Mesothelial cell of epicardium (in vitro differentiated cells): ENCODE measurements around the gene MEGF11. TPM values are rescaled to one million over a fixed set of nuclear protein-coding genes. Genes with fewer than 3 reads are reported as not detected.

ENCODE experiments used
- DNase-seq, 2 experiments: peaks; one replicate each; pipeline ENCODE4 v3.0.0; 2021; ENCODE audit warnings: low spot score in 2 of 2; ENCODE audit not compliant: unreplicated experiment in 2 of 2
- H3K27ac Mint-ChIP-seq: 2 replicates; pipeline ENCODE4 v1.8.0; 2021; ENCODE audit warnings: mixed read lengths
- H3K27me3 Mint-ChIP-seq: 2 replicates; pipeline ENCODE4 v1.8.0; 2021; ENCODE audit warnings: low read depth, mixed read lengths
- H3K36me3 Mint-ChIP-seq: 2 replicates; pipeline ENCODE4 v1.8.0; 2021; ENCODE audit warnings: mixed read lengths
- H3K4me1 Mint-ChIP-seq: 2 replicates; pipeline ENCODE4 v1.8.0; 2021; ENCODE audit warnings: mixed read lengths
- H3K4me3 Mint-ChIP-seq: 2 replicates; pipeline ENCODE4 v1.8.0; 2021; ENCODE audit warnings: mild to moderate bottlenecking, moderate library complexity, mixed read lengths
- H3K9me3 Mint-ChIP-seq: 2 replicates; pipeline ENCODE4 v1.8.0; 2021; ENCODE audit warnings: mixed read lengths
- total RNA-seq: library from RNA; stranded (reverse); gene quantifications from 3 replicates; pipeline ENCODE4 v1.2.1, GENCODE V29; 2021
- TF ChIP-seq, protein P1 (sequence below): fragments of 200-600 bp; sonication (generic); IDR thresholded peaks from one replicate; pipeline ENCODE4 v1.5.0; 2021; ENCODE audit warnings: antibody characterized with exemption; ENCODE audit not compliant: unreplicated experiment

The MEGF11 gene
- total RNA-seq, 1 donor from 2014 or later, result 3.7 TPM

DNA sequence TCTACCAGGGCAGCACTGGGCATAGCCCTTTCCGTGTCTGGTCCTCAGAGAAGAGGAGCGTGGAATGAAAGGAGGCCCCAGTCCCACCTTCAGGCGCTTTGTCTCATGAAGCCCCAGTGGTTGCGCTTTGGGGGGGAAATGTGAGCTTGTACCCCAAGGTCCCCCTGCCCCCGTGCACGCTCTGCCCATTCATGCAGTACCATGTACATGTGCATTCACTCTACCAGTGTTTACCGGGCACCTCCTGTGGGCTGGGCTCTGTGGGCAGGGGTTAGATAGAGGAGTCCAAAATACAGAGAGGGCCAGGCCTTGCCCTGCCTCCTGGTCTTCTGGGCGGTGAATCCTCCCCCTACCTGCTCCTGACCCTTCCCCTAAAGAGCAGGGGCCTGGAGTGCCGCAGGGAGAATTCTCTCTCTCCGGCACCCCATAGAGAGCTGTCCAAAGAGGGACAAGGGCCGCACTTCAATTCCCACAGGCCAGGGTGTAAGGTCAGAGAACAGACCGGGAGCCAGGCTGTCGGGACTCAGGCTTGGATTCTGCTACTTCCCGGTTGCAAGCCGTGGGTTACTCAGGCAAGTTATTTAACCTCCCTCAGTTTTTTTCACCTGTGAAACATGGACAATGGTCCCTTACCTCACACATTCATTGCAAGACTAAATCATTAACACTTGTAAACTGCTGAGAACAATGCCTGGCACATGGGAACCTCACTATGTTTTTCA is 153.4 kb downstream of the MEGF11 start:
- no peak for DNase-seq
- Mint-ChIP-seq H3K27me3 (peaks cover 23% of the 10 kb centered on the region), H3K36me3 (no peaks in the 10 kb centered on the region), H3K9me3 (no peaks in the 10 kb centered on the region), H3K27ac (no peak overlapping the region), H3K4me3 (no peak overlapping the region), H3K4me1 (peaks cover 10% of the 10 kb centered on the region)
- TF ChIP-seq, protein P1, sequence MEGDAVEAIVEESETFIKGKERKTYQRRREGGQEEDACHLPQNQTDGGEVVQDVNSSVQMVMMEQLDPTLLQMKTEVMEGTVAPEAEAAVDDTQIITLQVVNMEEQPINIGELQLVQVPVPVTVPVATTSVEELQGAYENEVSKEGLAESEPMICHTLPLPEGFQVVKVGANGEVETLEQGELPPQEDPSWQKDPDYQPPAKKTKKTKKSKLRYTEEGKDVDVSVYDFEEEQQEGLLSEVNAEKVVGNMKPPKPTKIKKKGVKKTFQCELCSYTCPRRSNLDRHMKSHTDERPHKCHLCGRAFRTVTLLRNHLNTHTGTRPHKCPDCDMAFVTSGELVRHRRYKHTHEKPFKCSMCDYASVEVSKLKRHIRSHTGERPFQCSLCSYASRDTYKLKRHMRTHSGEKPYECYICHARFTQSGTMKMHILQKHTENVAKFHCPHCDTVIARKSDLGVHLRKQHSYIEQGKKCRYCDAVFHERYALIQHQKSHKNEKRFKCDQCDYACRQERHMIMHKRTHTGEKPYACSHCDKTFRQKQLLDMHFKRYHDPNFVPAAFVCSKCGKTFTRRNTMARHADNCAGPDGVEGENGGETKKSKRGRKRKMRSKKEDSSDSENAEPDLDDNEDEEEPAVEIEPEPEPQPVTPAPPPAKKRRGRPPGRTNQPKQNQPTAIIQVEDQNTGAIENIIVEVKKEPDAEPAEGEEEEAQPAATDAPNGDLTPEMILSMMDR, result no peak

DNA sequence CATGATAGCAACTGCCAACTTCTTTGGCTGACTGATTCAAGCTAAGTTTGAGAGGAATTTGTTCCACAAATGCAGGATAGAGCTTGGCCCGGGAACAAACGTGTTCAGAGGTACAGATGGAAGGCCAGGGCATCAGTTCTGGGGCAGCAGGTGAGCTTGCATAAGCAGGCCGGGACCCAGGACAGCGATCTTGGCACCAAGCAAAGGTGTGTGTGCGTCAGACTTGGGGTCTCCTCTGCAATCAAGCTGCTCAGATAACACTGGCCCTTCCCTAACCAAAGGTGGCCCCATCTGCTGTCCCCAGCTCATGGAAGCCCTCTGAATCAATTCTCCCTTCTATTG is 155.6 kb downstream of the MEGF11 start:
- DNase-seq, result no peak
- H3K36me3 Mint-ChIP-seq, result no peaks in the 10 kb centered on the region
- peaks cover 10% of the 10 kb centered on the region for H3K4me1 Mint-ChIP-seq
- H3K4me3 Mint-ChIP-seq, result no peak overlapping the region
- H3K27me3 Mint-ChIP-seq, result peaks cover 10% of the 10 kb centered on the region
- no peak overlapping the region for H3K27ac Mint-ChIP-seq
- TF ChIP-seq, protein P1, result no peak
- H3K9me3 Mint-ChIP-seq, result no peaks in the 10 kb centered on the region

GRCh38 chr15:66097151-66098021 is 156.2 kb downstream of the MEGF11 start:
- Mint-ChIP-seq H3K4me1 (peaks cover 10% of the 10 kb centered on the region), H3K36me3 (no peaks in the 10 kb centered on the region), H3K27ac (no peak overlapping the region), H3K4me3 (no peak overlapping the region), H3K9me3 (no peaks in the 10 kb centered on the region), H3K27me3 (peaks cover 5% of the 10 kb centered on the region)
- no peak for DNase-seq
- TF ChIP-seq, protein P1, result no peak

- H3K27me3 Mint-ChIP-seq, result peaks cover 5% of the 10 kb centered on the region
- no peak overlapping the region for H3K4me3 Mint-ChIP-seq
- no peaks in the 10 kb centered on the region for H3K9me3 Mint-ChIP-seq
- no peak for DNase-seq
- TF ChIP-seq, protein P1, result no peak
- H3K36me3 Mint-ChIP-seq, result no peaks in the 10 kb centered on the region
- peaks cover 7% of the 10 kb centered on the region for H3K4me1 Mint-ChIP-seq
- no peak overlapping the region for H3K27ac Mint-ChIP-seq
These were observed 156.9 kb downstream of the MEGF11 start for GRCh38 chr15:66096688-66097058.

- TF ChIP-seq, protein P1, result no peak
- Mint-ChIP-seq H3K9me3 (no peaks in the 10 kb centered on the region), H3K27ac (no peak overlapping the region), H3K4me1 (peaks cover 2% of the 10 kb centered on the region), H3K27me3 (peaks cover 5% of the 10 kb centered on the region), H3K4me3 (no peak overlapping the region), H3K36me3 (no peaks in the 10 kb centered on the region)
- DNase-seq, result no peak
These were observed 157.5 kb downstream of the MEGF11 start for GRCh38 chr15:66095871-66096687.
